Inflammatory macrophage treated with lipopolysaccharide for 4 hours (primary cell): ENCODE results near the gene SNX19.
"Not testable (repeated sequence)": the region's sequence is repeated elsewhere in the genome, so short reads cannot be mapped to it uniquely, and the experiment has no call there.

Experiments used
- DNase-seq: peaks from one replicate; pipeline ENCODE4 v3.0.0-alpha.2; 2020

Gene SNX19

GRCh38 chr11:130916238-130916855 lies at the start of gene SNX19:
Gene SNX19, minus strand, starts transcription at chr11:130916479. Its CDS starts 540 bp downstream, at chr11:130915939.
- peak; percentile 92 for DNase-seq

GRCh38 chr11:130964058-130964792 lies 47.9 kb upstream of the SNX19 start:
- DNase-seq: no peak

DNA sequence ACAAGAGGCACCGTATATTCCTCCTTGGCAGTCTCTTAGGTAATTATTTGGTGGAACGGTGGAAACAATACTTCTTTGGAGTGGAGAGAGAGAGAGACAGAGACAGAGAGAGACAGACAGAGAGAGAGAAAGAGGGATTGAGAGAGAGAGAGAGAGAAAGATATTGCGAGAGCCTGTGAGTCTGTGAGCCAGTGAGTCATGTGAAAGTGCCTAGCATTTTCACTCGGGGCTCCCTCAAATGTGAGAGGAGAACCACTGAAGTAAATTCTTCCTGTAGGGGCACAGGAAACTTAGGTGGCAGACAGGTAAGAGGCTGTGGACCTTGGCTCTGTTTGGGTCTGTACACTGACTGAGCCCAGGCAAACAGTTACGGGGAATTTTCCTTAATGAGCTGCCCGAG lies 31.6 kb upstream of the SNX19 start:
- DNase-seq: no peak

- no peak for DNase-seq
Measured at GRCh38 chr11:130947481-130947880, 31.2 kb upstream of the SNX19 start.

- DNase-seq: no peak
Measured at GRCh38 chr11:130947058-130947457, 30.8 kb upstream of the SNX19 start.

- DNase-seq: no peak
Measured at GRCh38 chr11:130945896-130946295, 29.6 kb upstream of the SNX19 start.

DNA sequence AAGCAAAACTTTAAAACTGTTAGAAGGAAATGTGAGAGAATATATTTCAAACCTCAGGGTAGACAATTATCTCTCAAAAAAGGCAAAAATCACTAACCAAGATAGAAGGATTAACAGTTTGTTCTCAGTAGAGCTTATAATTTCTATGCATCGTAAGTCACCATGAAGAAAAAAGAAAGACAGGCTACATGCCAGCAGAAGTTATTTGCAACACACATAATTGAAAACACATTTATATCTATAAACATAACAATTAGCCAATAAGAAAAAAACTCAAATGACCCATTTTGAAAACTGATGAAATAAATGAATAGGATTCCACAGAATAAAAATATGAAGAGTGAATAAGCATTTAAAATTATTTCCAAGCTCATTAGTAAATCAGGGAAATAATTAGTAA lies 24.4 kb upstream of the SNX19 start:
- DNase-seq: no peak

DNA sequence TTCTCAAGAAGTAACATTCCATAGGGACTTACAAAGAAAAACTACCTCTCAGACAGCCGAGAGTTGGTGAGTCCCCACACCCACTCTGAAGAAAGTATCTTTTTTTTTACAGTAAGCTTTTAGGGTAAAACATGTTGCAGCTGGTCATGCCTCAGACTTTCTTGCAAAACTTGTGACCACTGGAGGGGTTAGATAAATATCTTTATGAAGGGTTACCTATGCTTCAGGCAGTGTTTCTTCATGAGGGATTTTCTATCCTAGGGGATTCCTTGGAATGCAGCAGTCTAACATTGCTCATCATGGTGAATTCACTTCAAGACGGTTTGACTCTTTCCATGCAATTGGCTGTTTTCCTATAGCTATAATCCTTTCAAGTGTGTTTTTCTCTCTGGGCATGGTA lies 20.8 kb upstream of the SNX19 start:
- no peak for DNase-seq

DNA sequence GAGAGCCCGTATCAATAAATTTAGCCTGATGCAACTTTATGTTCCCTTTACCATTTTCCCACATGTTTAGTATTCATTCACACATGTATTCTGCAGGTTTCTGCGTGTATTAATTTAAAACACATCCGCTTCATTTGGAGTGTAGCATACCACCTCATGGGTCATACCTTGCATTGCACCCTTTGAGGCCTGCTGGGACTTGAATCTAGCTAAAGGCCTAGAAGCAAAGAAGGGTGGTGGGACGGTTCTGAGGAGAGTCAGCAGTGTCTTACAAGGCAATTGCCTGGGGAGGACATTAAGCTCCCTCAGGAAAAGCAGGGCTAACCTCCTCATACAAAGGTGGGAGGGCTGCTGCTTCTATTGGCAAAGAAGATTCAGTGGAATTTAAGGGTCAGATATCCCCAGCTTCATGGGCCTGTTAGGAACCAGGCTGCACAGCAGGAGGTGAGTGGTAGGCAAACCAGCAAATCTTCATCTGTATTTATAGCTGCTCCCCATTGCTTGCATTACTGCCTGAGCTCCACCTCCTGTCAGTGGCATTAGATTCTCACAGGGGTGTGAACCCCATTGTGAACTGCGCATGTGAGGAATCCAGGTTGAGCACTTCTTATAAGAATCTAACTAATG lies 15.9 kb upstream of the SNX19 start:
- no peak for DNase-seq

- no peak for DNase-seq
Measured at GRCh38 chr11:130924750-130925149, 8.5 kb upstream of the SNX19 start.

GRCh38 chr11:130920612-130921011 lies 4.3 kb upstream of the SNX19 start:
- not testable (repeated sequence) for DNase-seq

DNA sequence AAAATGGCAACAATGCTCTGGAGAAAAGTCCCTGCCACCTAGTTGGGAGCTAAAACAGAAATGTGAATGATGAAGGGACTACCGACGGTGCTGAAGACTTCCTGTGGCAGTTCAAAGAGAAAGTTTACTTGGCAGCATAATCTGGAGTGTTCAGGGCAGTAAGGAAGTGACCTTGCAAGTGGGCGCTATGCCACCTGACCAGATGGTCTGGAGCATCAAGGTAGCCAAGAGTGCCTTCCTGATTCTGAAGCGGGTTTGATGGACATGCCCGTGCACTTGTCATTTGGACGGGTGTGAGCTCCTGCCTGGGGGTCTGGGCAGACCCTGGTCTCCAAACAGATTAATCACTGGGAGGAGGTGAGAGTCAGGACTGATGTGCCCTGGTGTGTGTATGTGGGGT lies 1.8 kb upstream of the SNX19 start:
- DNase-seq: no peak

- DNase-seq: no peak
Measured at GRCh38 chr11:130916910-130917309, 631 bp upstream of the SNX19 start.

GRCh38 chr11:130915603-130916237 lies 559 bp downstream of the SNX19 start:
- DNase-seq: no peak

- no peak for DNase-seq
Measured at GRCh38 chr11:130913268-130913667, 3.0 kb downstream of the SNX19 start.

DNA sequence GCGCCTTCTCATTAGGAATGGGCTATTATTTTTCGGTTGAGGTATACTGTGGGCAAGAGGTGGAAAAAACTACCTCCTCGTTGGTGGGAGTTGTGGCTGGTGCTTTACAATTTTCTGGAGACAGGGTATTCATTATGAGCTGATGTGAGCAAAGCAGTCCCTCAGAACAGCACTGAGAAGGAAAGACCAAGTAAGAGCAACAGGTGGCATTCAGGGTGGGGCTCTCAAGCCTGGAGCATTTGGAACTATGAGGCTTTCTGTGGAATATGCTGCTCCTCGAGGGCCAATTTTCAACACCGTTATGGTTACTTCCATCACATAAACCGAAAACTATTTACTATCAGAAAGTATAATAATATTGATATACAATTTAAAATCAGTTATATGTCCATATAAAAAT lies 3.7 kb downstream of the SNX19 start:
- no peak for DNase-seq

GRCh38 chr11:130911306-130911705 lies 5.0 kb downstream of the SNX19 start:
- no peak for DNase-seq

- DNase-seq: no peak
Measured at GRCh38 chr11:130909650-130910049, 6.6 kb downstream of the SNX19 start.

GRCh38 chr11:130908770-130909625 lies 7.3 kb downstream of the SNX19 start:
- DNase-seq: no peak

DNA sequence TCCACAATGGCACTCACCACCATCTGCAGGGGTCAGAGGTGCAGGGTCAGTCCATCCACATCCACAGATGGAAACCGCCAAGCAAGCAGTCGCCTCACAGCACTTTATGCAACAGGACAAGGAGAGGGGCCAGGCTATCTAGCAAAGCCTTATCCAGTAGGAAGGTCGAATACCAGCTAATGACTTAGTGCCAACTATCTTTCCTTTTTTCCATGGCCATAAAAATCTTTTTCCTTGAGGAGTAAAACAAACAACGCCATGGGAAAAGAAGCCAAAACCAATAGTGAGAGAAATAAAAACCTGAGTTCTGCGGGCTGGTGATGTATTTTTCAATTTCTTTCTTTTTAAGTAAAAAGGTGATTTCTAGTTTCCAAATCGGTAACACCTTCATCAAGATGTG lies 8.2 kb downstream of the SNX19 start:
- no peak for DNase-seq

DNA sequence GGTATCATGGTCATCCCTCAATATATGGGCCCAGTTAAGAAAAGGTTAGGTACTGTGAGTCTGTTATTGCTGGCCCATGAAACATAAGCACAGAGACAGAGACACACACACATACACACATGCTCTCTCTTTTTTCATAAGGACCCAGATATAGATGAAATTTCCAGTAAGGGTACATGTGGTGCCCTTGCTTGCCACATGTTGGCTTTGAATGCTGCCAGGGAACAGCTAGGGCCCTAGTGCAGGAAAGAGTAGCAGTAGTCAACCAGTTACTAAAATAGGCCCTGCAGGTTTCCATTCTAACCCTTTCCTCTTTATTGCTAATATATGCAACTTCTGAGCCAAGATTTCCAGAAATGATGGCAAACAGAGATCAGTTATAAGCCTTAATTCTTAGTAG lies 9.1 kb downstream of the SNX19 start:
- no peak for DNase-seq

DNA sequence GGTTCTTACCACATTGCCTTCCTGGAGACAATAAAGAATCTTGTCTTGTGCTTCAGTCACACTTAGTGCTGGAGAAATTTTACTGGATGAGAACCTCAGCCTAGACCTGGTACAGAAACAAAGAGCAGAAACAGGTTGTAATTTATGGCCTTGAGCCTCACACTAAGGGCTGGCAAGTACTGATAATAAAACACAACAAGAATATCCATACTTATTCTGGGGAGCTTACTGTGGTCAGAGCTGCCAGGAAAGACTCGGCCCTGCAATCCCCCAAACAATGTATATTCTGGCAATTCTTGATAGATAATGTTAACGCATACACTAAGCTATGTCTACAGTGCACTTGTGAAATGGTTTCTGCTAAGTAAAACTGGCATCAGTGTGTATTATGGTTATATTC lies 9.7 kb downstream of the SNX19 start:
- no peak for DNase-seq

DNA sequence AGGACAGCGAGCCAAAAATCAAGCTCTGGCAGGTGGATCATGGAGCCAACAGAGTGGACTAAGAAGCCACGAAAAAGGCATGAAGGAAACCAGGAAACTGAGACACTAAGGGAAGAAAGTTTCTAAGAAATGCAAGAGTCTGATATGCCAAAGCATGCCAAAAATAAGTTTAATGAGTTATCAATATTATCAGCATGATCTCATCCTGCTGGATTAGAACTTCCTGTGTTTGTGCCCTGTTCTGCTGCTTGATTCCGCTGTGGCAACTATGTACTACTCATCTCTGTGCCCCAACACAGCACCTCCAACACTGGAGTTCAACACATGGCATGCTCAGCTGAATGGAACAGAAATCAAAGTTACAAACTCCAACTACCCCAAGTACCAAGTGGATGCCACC lies 10.8 kb downstream of the SNX19 start:
- DNase-seq: no peak
